ENCODE results near the gene CLCA1.

The CLCA1 gene

GRCh38 chr1:86468501-86468977, at the start of gene CLCA1:
Gene CLCA1, plus strand, starts transcription at chr1:86468927. Its CDS starts 45 bp downstream, at chr1:86468972.
- no peak for DNase-seq

GRCh38 chr1:86419277-86419903, 49.3 kb upstream of the CLCA1 start:
- no peak for DNase-seq

- no peak for DNase-seq
Measured at GRCh38 chr1:86421601-86422280, 47.0 kb upstream of the CLCA1 start.

GRCh38 chr1:86423473-86423872, 45.3 kb upstream of the CLCA1 start:
- no peak for DNase-seq

GRCh38 chr1:86423873-86424272, 44.9 kb upstream of the CLCA1 start, which contains the start of gene CLCA2:
Gene CLCA2, plus strand, starts transcription at chr1:86424171. Its CDS starts 77 bp downstream, at chr1:86424248.
- no peak for DNase-seq

- DNase-seq, result no peak
Measured at GRCh38 chr1:86429122-86429725, 39.5 kb upstream of the CLCA1 start.

GRCh38 chr1:86429835-86430234, 38.9 kb upstream of the CLCA1 start:
- no peak for DNase-seq

- no peak for DNase-seq
Measured at GRCh38 chr1:86430376-86430775, 38.4 kb upstream of the CLCA1 start.

- DNase-seq, result no peak
Measured at GRCh38 chr1:86434059-86434458, 34.7 kb upstream of the CLCA1 start.

- no peak for DNase-seq
Measured at GRCh38 chr1:86435327-86435726, 33.4 kb upstream of the CLCA1 start.

GRCh38 chr1:86436041-86436440, 32.7 kb upstream of the CLCA1 start:
- no peak for DNase-seq

- no peak for DNase-seq
Measured at GRCh38 chr1:86441581-86441980, 27.1 kb upstream of the CLCA1 start.

- no peak for DNase-seq
Measured at GRCh38 chr1:86441997-86442396, 26.7 kb upstream of the CLCA1 start.

- no peak for DNase-seq
Measured at GRCh38 chr1:86445919-86446318, 22.8 kb upstream of the CLCA1 start.

GRCh38 chr1:86447198-86447790, 21.4 kb upstream of the CLCA1 start:
- no peak for DNase-seq

- DNase-seq, result no peak
Measured at GRCh38 chr1:86448670-86449069, 20.1 kb upstream of the CLCA1 start.

GRCh38 chr1:86449103-86449502, 19.6 kb upstream of the CLCA1 start:
- no peak for DNase-seq

- DNase-seq, result no peak
Measured at GRCh38 chr1:86450847-86451246, 17.9 kb upstream of the CLCA1 start.

GRCh38 chr1:86453664-86454063, 15.1 kb upstream of the CLCA1 start:
- DNase-seq, result no peak

GRCh38 chr1:86455073-86455472, 13.7 kb upstream of the CLCA1 start:
- no peak for DNase-seq

- DNase-seq, result no peak
Measured at GRCh38 chr1:86460998-86461397, 7.7 kb upstream of the CLCA1 start.

GRCh38 chr1:86461482-86461881, 7.2 kb upstream of the CLCA1 start:
- no peak for DNase-seq

- no peak for DNase-seq
Measured at GRCh38 chr1:86464819-86465218, 3.9 kb upstream of the CLCA1 start.

Measured in NCI-H2227 treated with DMSO at 0.1 percent for 48 hours (cell line).